ENCODE data around the gene KCNJ1. TPM values are rescaled to one million over a fixed set of nuclear protein-coding genes. Genes with fewer than 3 reads are reported as not detected.

Gene KCNJ1
- total and polyA plus RNA-seq, 2 of the 8 experiments (the other 6 are each of a cell fraction or from before 2014, with no cell fraction given) = 0.17 to 0.23 TPM

DNA sequence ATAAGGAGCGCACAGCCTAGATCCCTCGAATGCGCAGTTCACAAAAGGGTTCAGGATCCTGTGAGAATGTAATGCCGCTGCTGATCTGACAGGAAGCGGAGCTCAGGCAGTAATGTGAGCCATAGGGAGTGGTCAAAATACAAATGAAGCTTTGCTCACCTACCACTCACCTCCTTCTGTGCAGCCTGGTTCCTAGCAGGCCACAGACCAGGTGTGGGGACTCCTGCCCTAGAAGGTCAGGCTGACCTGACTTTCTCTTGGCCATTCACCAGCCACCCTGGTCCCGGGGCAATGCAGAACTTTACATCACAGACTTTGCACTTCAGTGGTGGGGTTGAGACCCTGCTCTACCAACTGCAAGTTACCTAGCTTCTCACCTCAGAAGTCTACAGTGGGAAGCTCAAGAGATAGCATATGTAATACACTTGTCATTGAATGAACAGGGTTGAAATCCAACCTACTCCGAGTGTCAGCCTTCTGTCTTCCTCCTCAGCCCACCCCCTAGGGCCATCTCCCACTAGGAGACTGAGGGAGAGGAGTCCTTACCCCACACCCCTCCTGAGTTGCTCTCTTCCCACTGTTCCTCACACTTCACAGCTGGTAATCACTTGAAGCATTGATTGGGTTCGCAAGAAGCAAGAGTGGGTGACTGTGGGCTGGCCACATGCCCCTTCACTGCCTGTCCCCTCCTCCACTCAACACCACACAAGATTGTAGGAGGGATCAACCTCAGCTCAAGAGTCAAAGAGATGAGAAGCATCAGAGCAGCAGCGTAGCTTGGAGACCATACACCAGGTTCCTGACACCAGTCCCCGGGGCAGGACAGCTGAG is 2.0 kb upstream of the KCNJ1 start (continued):
- TF ChIP-seq RAD21 (IDR thresholded peaks at IDR 0.05 in 1 of 2, conservative IDR thresholded peaks at IDR 0.05 in 1 of 2; ENCODE audit: low read depth in 2 of 2, low read length in 2 of 2) = no peak
- TF ChIP-seq, protein P1, sequence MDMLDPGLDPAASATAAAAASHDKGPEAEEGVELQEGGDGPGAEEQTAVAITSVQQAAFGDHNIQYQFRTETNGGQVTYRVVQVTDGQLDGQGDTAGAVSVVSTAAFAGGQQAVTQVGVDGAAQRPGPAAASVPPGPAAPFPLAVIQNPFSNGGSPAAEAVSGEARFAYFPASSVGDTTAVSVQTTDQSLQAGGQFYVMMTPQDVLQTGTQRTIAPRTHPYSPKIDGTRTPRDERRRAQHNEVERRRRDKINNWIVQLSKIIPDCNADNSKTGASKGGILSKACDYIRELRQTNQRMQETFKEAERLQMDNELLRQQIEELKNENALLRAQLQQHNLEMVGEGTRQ (IDR thresholded peaks at IDR 0.05; ENCODE audit: low read length) = no peak
- TF ChIP-seq, protein P2, sequence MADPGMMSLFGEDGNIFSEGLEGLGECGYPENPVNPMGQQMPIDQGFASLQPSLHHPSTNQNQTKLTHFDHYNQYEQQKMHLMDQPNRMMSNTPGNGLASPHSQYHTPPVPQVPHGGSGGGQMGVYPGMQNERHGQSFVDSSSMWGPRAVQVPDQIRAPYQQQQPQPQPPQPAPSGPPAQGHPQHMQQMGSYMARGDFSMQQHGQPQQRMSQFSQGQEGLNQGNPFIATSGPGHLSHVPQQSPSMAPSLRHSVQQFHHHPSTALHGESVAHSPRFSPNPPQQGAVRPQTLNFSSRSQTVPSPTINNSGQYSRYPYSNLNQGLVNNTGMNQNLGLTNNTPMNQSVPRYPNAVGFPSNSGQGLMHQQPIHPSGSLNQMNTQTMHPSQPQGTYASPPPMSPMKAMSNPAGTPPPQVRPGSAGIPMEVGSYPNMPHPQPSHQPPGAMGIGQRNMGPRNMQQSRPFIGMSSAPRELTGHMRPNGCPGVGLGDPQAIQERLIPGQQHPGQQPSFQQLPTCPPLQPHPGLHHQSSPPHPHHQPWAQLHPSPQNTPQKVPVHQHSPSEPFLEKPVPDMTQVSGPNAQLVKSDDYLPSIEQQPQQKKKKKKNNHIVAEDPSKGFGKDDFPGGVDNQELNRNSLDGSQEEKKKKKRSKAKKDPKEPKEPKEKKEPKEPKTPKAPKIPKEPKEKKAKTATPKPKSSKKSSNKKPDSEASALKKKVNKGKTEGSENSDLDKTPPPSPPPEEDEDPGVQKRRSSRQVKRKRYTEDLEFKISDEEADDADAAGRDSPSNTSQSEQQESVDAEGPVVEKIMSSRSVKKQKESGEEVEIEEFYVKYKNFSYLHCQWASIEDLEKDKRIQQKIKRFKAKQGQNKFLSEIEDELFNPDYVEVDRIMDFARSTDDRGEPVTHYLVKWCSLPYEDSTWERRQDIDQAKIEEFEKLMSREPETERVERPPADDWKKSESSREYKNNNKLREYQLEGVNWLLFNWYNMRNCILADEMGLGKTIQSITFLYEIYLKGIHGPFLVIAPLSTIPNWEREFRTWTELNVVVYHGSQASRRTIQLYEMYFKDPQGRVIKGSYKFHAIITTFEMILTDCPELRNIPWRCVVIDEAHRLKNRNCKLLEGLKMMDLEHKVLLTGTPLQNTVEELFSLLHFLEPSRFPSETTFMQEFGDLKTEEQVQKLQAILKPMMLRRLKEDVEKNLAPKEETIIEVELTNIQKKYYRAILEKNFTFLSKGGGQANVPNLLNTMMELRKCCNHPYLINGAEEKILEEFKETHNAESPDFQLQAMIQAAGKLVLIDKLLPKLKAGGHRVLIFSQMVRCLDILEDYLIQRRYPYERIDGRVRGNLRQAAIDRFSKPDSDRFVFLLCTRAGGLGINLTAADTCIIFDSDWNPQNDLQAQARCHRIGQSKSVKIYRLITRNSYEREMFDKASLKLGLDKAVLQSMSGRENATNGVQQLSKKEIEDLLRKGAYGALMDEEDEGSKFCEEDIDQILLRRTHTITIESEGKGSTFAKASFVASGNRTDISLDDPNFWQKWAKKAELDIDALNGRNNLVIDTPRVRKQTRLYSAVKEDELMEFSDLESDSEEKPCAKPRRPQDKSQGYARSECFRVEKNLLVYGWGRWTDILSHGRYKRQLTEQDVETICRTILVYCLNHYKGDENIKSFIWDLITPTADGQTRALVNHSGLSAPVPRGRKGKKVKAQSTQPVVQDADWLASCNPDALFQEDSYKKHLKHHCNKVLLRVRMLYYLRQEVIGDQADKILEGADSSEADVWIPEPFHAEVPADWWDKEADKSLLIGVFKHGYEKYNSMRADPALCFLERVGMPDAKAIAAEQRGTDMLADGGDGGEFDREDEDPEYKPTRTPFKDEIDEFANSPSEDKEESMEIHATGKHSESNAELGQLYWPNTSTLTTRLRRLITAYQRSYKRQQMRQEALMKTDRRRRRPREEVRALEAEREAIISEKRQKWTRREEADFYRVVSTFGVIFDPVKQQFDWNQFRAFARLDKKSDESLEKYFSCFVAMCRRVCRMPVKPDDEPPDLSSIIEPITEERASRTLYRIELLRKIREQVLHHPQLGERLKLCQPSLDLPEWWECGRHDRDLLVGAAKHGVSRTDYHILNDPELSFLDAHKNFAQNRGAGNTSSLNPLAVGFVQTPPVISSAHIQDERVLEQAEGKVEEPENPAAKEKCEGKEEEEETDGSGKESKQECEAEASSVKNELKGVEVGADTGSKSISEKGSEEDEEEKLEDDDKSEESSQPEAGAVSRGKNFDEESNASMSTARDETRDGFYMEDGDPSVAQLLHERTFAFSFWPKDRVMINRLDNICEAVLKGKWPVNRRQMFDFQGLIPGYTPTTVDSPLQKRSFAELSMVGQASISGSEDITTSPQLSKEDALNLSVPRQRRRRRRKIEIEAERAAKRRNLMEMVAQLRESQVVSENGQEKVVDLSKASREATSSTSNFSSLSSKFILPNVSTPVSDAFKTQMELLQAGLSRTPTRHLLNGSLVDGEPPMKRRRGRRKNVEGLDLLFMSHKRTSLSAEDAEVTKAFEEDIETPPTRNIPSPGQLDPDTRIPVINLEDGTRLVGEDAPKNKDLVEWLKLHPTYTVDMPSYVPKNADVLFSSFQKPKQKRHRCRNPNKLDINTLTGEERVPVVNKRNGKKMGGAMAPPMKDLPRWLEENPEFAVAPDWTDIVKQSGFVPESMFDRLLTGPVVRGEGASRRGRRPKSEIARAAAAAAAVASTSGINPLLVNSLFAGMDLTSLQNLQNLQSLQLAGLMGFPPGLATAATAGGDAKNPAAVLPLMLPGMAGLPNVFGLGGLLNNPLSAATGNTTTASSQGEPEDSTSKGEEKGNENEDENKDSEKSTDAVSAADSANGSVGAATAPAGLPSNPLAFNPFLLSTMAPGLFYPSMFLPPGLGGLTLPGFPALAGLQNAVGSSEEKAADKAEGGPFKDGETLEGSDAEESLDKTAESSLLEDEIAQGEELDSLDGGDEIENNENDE (IDR thresholded peaks at IDR 0.05; ENCODE audit: insufficient replicate concordance, low read length) = no peak
- TF ChIP-seq CBX5 (IDR thresholded peaks at IDR 0.05; ENCODE audit: low read depth, low read length) = no peak
- TF ChIP-seq SIX5 (IDR thresholded peaks at IDR 0.05; ENCODE audit: low read depth, low read length) = no peak
- no peak for TF ChIP-seq RNF2 (IDR thresholded peaks at IDR 0.05; ENCODE audit: borderline replicate concordance, low read depth, low read length, missing control alignments, poor library complexity, severe bottlenecking)
- TF ChIP-seq, protein P3, sequence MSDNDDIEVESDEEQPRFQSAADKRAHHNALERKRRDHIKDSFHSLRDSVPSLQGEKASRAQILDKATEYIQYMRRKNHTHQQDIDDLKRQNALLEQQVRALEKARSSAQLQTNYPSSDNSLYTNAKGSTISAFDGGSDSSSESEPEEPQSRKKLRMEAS (IDR thresholded peaks at IDR 0.05) = no peak

Measured in H1 (cell line).